T-helper 1 cell (primary cell): Measurements from ENCODE around the gene DCST1.

Experiments
- DNase-seq, 5 donors: peaks; one replicate each; pipeline ENCODE4 v3.0.0-alpha.2; 2012 to 2020

The DCST1 gene

GRCh38 chr1:155014709-155015508 lies 18.7 kb upstream of the DCST1 start:
- DNase-seq: no peak

- no peak for DNase-seq
Observed at GRCh38 chr1:155015527-155016230, 17.9 kb upstream of the DCST1 start.

- DNase-seq: peak in 1 of 5 donors; percentile 43
Observed at GRCh38 chr1:155016231-155016831, 17.3 kb upstream of the DCST1 start.

GRCh38 chr1:155017041-155017945 lies 16.3 kb upstream of the DCST1 start:
- DNase-seq: peak; percentile 79 to 88 (median 82)

GRCh38 chr1:155017946-155018316 lies 15.7 kb upstream of the DCST1 start:
- DNase-seq: no peak

- DNase-seq: no peak
Observed at GRCh38 chr1:155018617-155019348, 14.8 kb upstream of the DCST1 start.

- DNase-seq: no peak
Observed at GRCh38 chr1:155019377-155020245, 14.0 kb upstream of the DCST1 start.

GRCh38 chr1:155022136-155022926 lies 11.3 kb upstream of the DCST1 start:
- DNase-seq: no peak

- DNase-seq: no peak
Observed at GRCh38 chr1:155022927-155023236, 10.7 kb upstream of the DCST1 start.

GRCh38 chr1:155023627-155024026 lies 10.0 kb upstream of the DCST1 start:
- DNase-seq: no peak

- no peak for DNase-seq
Observed at GRCh38 chr1:155024315-155024714, 9.3 kb upstream of the DCST1 start.

- DNase-seq: no peak
Observed at GRCh38 chr1:155026154-155026553, 7.5 kb upstream of the DCST1 start.

- no peak for DNase-seq
Observed at GRCh38 chr1:155026588-155026987, 7.0 kb upstream of the DCST1 start.

GRCh38 chr1:155029513-155030242 lies 3.9 kb upstream of the DCST1 start:
- no peak for DNase-seq

- DNase-seq: no peak
Observed at GRCh38 chr1:155030243-155030795, 3.3 kb upstream of the DCST1 start.

- no peak for DNase-seq
Observed at GRCh38 chr1:155030899-155031298, 2.7 kb upstream of the DCST1 start.

- DNase-seq: no peak
Observed at GRCh38 chr1:155032886-155033285, 738 bp upstream of the DCST1 start.

GRCh38 chr1:155034318-155035208 lies 939 bp downstream of the DCST1 start:
- DNase-seq: no peak
